RPMI8226 (cell line): Measurements from ENCODE around the gene ZNF154.
"Not testable (repeated sequence)": the region's sequence is repeated elsewhere in the genome, so short reads cannot be mapped to it uniquely, and the experiment has no call there.

Experiments
- DNase-seq: peaks from one replicate; pipeline ENCODE4 v3.0.0-alpha.2; 2015

ZNF154 gene

GRCh38 chr19:57708641-57709361 lies at the start of gene ZNF154:
Gene ZNF154 (minus strand): TSS chr19:57709204. CDS start chr19:57708971, 233 bp downstream.
- DNase-seq = no peak

GRCh38 chr19:57757941-57758340 lies 48.9 kb upstream of the ZNF154 start:
- DNase-seq = no peak

GRCh38 chr19:57755031-57755430 lies 46.0 kb upstream of the ZNF154 start:
- no peak for DNase-seq

- DNase-seq = no peak
Observed at GRCh38 chr19:57754091-57754673, 45.2 kb upstream of the ZNF154 start.

GRCh38 chr19:57748029-57748428 lies 39.0 kb upstream of the ZNF154 start:
- DNase-seq = no peak

GRCh38 chr19:57747472-57747807 lies 38.4 kb upstream of the ZNF154 start:
- DNase-seq = no peak

- peak; percentile 94 for DNase-seq
Observed at GRCh38 chr19:57746580-57747471, 37.8 kb upstream of the ZNF154 start, which contains the start of gene ZNF776. Gene ZNF776 (plus strand): TSS chr19:57746815. CDS start chr19:57747059, 244 bp downstream.

- not testable (repeated sequence) for DNase-seq
Observed at GRCh38 chr19:57738770-57739169, 29.8 kb upstream of the ZNF154 start.

GRCh38 chr19:57738320-57738719 lies 29.3 kb upstream of the ZNF154 start:
- peak; percentile 5 for DNase-seq

GRCh38 chr19:57720878-57721277 lies 11.9 kb upstream of the ZNF154 start:
- no peak for DNase-seq

- no peak for DNase-seq
Observed at GRCh38 chr19:57719901-57720519, 11.0 kb upstream of the ZNF154 start.

- no peak for DNase-seq
Observed at GRCh38 chr19:57719424-57719823, 10.4 kb upstream of the ZNF154 start.

- no peak for DNase-seq
Observed at GRCh38 chr19:57712222-57712621, 3.2 kb upstream of the ZNF154 start.

GRCh38 chr19:57709616-57710015 lies 612 bp upstream of the ZNF154 start:
- DNase-seq = no peak

- no peak for DNase-seq
Observed at GRCh38 chr19:57706346-57706745, 2.7 kb downstream of the ZNF154 start.

- DNase-seq = no peak
Observed at GRCh38 chr19:57701625-57702024, 7.4 kb downstream of the ZNF154 start.

GRCh38 chr19:57689750-57690149 lies 19.3 kb downstream of the ZNF154 start:
- DNase-seq = no peak

GRCh38 chr19:57688011-57688763 lies 20.8 kb downstream of the ZNF154 start:
- no peak for DNase-seq

GRCh38 chr19:57687363-57688010 lies 21.5 kb downstream of the ZNF154 start:
- no peak for DNase-seq

- DNase-seq = no peak
Observed at GRCh38 chr19:57686727-57687126, 22.3 kb downstream of the ZNF154 start.

GRCh38 chr19:57682226-57682766 lies 26.7 kb downstream of the ZNF154 start:
- DNase-seq = no peak

GRCh38 chr19:57675881-57676280 lies 33.1 kb downstream of the ZNF154 start:
- no peak for DNase-seq
